Measurements from ENCODE around the gene ZBTB38. TPM values are rescaled to one million over a fixed set of nuclear protein-coding genes. Genes with fewer than 3 reads are reported as not detected.
A peak's percentile ranks its signal among the peaks of the same experiment; 100 is the strongest.

The ZBTB38 gene
- total and polyA plus RNA-seq, 2 experiments from 2014 or later = 8.7 to 11.5 TPM

DNA sequence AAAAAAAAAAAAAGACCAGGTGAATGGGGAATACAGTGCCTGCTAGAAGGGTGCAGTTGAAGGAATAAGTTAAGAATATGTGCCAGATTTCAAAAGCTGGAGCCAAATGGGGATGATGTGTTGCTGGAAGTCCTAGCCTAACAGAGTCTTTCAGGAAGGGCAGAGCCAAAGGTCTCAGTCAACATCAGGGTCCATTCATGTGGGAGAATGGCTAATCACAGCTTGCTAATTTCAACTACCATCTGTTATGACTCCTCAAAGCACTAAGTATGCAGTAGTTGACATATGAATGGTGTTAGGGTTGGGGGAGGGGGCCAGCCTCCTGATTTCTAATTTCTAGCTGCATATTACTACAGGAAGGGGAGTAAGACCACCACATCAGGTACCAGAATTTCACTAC, 4.4 kb downstream of the ZBTB38 start:
- Mint-ChIP-seq H3K9me3 (no peaks in the 10 kb centered on the region), H3K4me3 (no peak overlapping the region), H3K4me1 (peaks cover 55% of the 10 kb centered on the region), H3K27ac (no peak overlapping the region), H3K36me3 (ENCODE audit: low read depth) (peaks cover 3% of the 10 kb centered on the region; the same call in 1 of the 3 replicates), H3K27me3 (ENCODE audit: insufficient read depth, low read depth, poor library complexity) (peaks cover 9% of the 10 kb centered on the region)
- Histone ChIP-seq H3K4me3 (no peak overlapping the region), H3K4me1 (ENCODE audit: insufficient read depth) (peaks cover 38% of the 10 kb centered on the region), H3K9me2 (ENCODE audit: insufficient read depth) (peaks cover 3% of the 10 kb centered on the region; the same call in 1 of the 2 replicates), H2AFZ (peak overlapping the region; percentile 54; the same call in 1 of the 2 replicates), H3K36me3 (ENCODE audit: insufficient read depth) (no peaks in the 10 kb centered on the region), H4K20me1 (replicated peaks; ENCODE audit: insufficient read depth) (no peaks in the 10 kb centered on the region), H3K4me2 (no peak overlapping the region; the same call in 1 of the 2 replicates), H3K27me3 (ENCODE audit: insufficient read depth) (no peaks in the 10 kb centered on the region), H3K27ac (ENCODE audit: low read depth) (no peak overlapping the region), H3K79me2 (replicated peaks; ENCODE audit: insufficient read depth) (no peaks in the 10 kb centered on the region), H3F3A (replicated peaks; ENCODE audit: low read depth) (no peaks in the 10 kb centered on the region)
- no peak for TF ChIP-seq EZH2phosphoT487 (IDR thresholded peaks at IDR 0.05; ENCODE audit: unreplicated experiment)
- no peak for TF ChIP-seq ZNF114 (CRISPR knock-in tag; IDR thresholded peaks at IDR 0.05)
- no peak for TF ChIP-seq NANOG (IDR thresholded peaks at IDR 0.05; ENCODE audit: borderline replicate concordance)
- TF ChIP-seq CTCF (conservative IDR thresholded peaks at IDR 0.05; ENCODE audit: low read depth in 2 of 2) = no peak
- TF ChIP-seq POLR2AphosphoS5 (IDR thresholded peaks at IDR 0.05; ENCODE audit: low read depth) = no peak
- TF ChIP-seq, protein P1, sequence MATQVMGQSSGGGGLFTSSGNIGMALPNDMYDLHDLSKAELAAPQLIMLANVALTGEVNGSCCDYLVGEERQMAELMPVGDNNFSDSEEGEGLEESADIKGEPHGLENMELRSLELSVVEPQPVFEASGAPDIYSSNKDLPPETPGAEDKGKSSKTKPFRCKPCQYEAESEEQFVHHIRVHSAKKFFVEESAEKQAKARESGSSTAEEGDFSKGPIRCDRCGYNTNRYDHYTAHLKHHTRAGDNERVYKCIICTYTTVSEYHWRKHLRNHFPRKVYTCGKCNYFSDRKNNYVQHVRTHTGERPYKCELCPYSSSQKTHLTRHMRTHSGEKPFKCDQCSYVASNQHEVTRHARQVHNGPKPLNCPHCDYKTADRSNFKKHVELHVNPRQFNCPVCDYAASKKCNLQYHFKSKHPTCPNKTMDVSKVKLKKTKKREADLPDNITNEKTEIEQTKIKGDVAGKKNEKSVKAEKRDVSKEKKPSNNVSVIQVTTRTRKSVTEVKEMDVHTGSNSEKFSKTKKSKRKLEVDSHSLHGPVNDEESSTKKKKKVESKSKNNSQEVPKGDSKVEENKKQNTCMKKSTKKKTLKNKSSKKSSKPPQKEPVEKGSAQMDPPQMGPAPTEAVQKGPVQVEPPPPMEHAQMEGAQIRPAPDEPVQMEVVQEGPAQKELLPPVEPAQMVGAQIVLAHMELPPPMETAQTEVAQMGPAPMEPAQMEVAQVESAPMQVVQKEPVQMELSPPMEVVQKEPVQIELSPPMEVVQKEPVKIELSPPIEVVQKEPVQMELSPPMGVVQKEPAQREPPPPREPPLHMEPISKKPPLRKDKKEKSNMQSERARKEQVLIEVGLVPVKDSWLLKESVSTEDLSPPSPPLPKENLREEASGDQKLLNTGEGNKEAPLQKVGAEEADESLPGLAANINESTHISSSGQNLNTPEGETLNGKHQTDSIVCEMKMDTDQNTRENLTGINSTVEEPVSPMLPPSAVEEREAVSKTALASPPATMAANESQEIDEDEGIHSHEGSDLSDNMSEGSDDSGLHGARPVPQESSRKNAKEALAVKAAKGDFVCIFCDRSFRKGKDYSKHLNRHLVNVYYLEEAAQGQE (IDR thresholded peaks at IDR 0.05; ENCODE audit: unreplicated experiment) = no peak
- no peak for ATAC-seq
- no peak for DNase-seq (ENCODE audit: low spot score)

- H3K79me2 ChIP-seq (replicated peaks; ENCODE audit: insufficient read depth) = no peaks in the 10 kb centered on the region
- TF ChIP-seq CREB1 (CRISPR knock-in tag; IDR thresholded peaks at IDR 0.05; ENCODE audit: low read depth) (no peak), ZNF114 (CRISPR knock-in tag; IDR thresholded peaks at IDR 0.05) (no peak)
- TF ChIP-seq, protein P2, sequence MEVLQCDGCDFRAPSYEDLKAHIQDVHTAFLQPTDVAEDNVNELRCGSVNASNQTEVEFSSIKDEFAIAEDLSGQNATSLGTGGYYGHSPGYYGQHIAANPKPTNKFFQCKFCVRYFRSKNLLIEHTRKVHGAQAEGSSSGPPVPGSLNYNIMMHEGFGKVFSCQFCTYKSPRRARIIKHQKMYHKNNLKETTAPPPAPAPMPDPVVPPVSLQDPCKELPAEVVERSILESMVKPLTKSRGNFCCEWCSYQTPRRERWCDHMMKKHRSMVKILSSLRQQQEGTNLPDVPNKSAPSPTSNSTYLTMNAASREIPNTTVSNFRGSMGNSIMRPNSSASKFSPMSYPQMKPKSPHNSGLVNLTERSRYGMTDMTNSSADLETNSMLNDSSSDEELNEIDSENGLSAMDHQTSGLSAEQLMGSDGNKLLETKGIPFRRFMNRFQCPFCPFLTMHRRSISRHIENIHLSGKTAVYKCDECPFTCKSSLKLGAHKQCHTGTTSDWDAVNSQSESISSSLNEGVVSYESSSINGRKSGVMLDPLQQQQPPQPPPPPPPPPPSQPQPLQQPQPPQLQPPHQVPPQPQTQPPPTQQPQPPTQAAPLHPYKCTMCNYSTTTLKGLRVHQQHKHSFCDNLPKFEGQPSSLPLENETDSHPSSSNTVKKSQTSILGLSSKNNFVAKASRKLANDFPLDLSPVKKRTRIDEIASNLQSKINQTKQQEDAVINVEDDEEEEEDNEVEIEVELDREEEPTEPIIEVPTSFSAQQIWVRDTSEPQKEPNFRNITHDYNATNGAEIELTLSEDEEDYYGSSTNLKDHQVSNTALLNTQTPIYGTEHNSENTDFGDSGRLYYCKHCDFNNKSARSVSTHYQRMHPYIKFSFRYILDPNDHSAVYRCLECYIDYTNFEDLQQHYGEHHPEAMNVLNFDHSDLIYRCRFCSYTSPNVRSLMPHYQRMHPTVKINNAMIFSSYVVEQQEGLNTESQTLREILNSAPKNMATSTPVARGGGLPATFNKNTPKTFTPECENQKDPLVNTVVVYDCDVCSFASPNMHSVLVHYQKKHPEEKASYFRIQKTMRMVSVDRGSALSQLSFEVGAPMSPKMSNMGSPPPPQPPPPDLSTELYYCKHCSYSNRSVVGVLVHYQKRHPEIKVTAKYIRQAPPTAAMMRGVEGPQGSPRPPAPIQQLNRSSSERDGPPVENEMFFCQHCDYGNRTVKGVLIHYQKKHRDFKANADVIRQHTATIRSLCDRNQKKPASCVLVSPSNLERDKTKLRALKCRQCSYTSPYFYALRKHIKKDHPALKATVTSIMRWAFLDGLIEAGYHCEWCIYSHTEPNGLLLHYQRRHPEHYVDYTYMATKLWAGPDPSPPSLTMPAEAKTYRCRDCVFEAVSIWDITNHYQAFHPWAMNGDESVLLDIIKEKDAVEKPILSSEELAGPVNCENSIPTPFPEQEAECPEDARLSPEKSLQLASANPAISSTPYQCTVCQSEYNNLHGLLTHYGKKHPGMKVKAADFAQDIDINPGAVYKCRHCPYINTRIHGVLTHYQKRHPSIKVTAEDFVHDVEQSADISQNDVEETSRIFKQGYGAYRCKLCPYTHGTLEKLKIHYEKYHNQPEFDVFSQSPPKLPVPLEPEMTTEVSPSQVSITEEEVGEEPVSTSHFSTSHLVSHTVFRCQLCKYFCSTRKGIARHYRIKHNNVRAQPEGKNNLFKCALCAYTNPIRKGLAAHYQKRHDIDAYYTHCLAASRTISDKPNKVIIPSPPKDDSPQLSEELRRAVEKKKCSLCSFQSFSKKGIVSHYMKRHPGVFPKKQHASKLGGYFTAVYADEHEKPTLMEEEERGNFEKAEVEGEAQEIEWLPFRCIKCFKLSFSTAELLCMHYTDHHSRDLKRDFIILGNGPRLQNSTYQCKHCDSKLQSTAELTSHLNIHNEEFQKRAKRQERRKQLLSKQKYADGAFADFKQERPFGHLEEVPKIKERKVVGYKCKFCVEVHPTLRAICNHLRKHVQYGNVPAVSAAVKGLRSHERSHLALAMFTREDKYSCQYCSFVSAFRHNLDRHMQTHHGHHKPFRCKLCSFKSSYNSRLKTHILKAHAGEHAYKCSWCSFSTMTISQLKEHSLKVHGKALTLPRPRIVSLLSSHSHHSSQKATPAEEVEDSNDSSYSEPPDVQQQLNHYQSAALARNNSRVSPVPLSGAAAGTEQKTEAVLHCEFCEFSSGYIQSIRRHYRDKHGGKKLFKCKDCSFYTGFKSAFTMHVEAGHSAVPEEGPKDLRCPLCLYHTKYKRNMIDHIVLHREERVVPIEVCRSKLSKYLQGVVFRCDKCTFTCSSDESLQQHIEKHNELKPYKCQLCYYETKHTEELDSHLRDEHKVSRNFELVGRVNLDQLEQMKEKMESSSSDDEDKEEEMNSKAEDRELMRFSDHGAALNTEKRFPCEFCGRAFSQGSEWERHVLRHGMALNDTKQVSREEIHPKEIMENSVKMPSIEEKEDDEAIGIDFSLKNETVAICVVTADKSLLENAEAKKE (CRISPR knock-in tag; IDR thresholded peaks at IDR 0.05) = no peak
Measured at GRCh38 chr3:141373232-141373631, 4.9 kb downstream of the ZBTB38 start.

More at GRCh38 chr3:141373232-141373631, 4.9 kb downstream of the ZBTB38 start:
- Histone ChIP-seq H3K36me3 (ENCODE audit: insufficient read depth) (no peaks in the 10 kb centered on the region), H3F3A (replicated peaks; ENCODE audit: low read depth) (no peaks in the 10 kb centered on the region), H3K4me3 (no peak overlapping the region), H3K4me2 (no peak overlapping the region; the same call in 1 of the 2 replicates), H3K27ac (ENCODE audit: low read depth) (no peak overlapping the region), H3K9me2 (ENCODE audit: insufficient read depth) (peaks cover 3% of the 10 kb centered on the region; the same call in 1 of the 2 replicates), H3K27me3 (ENCODE audit: insufficient read depth) (no peaks in the 10 kb centered on the region), H4K20me1 (replicated peaks; ENCODE audit: insufficient read depth) (no peaks in the 10 kb centered on the region), H2AFZ (no peak overlapping the region), H3K4me1 (ENCODE audit: insufficient read depth) (peaks cover 33% of the 10 kb centered on the region)
- peaks cover 8% of the 10 kb centered on the region for H3K27me3 Mint-ChIP-seq (ENCODE audit: insufficient read depth, low read depth, poor library complexity)
- peaks cover 3% of the 10 kb centered on the region; the same call in 1 of the 3 replicates for H3K36me3 Mint-ChIP-seq (ENCODE audit: low read depth)
- no peak overlapping the region for H3K27ac Mint-ChIP-seq
- H3K9me3 Mint-ChIP-seq = no peaks in the 10 kb centered on the region
- no peak overlapping the region for H3K4me3 Mint-ChIP-seq
- no peak for DNase-seq (ENCODE audit: low spot score)
- no peak for ATAC-seq
- H3K4me1 Mint-ChIP-seq = peaks cover 49% of the 10 kb centered on the region

Measured in GM23338 (cell line).